GM23338 (cell line): ENCODE data around the gene SNAPC3. TPM values are rescaled to one million over a fixed set of nuclear protein-coding genes. Genes with fewer than 3 reads are reported as not detected.

Experiments
- ATAC-seq: fragments of 200-7000 bp; cut with Tn5 transposase; 3 replicates; pipeline ENCODE4 v1.9.1; 2020
- DNase-seq: peaks from one replicate; pipeline ENCODE4 v3.0.0-alpha.2; 2015; ENCODE audit warnings: low spot score
- H2AFZ ChIP-seq: fragments of 200-600 bp; sonication (generic); 2 replicates; pipeline ENCODE4 v1.8.0; 2016; ENCODE audit warnings: antibody characterized with exemption, mild to moderate bottlenecking, moderate library complexity
- H3F3A ChIP-seq: fragments of 200-600 bp; sonication (generic); replicated peaks from 2 replicates; pipeline ENCODE4 v1.8.0; 2017; ENCODE audit warnings: antibody characterized with exemption, mixed run types, low read depth
- H3K27ac ChIP-seq: fragments of 200-600 bp; sonication (generic); 2 replicates; pipeline ENCODE4 v1.6.1; 2016; ENCODE audit warnings: low read depth
- H3K27me3 ChIP-seq: fragments of 200-600 bp; sonication (generic); 2 replicates; pipeline ENCODE4 v1.8.0; 2016; ENCODE audit warnings: mild to moderate bottlenecking, mixed run types, moderate library complexity; ENCODE audit not compliant: insufficient read depth
- H3K36me3 ChIP-seq: fragments of 200-600 bp; sonication (generic); 2 replicates; pipeline ENCODE4 v1.8.0; 2016; ENCODE audit warnings: mild to moderate bottlenecking; ENCODE audit not compliant: insufficient read depth
- H3K4me1 ChIP-seq: fragments of 200-600 bp; sonication (generic); 2 replicates; pipeline ENCODE4 v1.8.0; 2016; ENCODE audit warnings: mild to moderate bottlenecking, moderate library complexity; ENCODE audit not compliant: insufficient read depth
- H3K4me2 ChIP-seq: fragments of 200-600 bp; sonication (generic); 2 replicates; pipeline ENCODE4 v1.7.1; 2017; ENCODE audit warnings: mixed run types
- H3K4me3 ChIP-seq: fragments of 200-600 bp; sonication (generic); 2 replicates; pipeline ENCODE4 v1.6.1; 2016; ENCODE audit warnings: mixed run types
- H3K79me2 ChIP-seq: fragments of 200-600 bp; sonication (generic); replicated peaks from 2 replicates; pipeline ENCODE4 v1.8.0; 2017; ENCODE audit warnings: mild to moderate bottlenecking; ENCODE audit not compliant: insufficient read depth
- H3K9me2 ChIP-seq: fragments of 200-600 bp; sonication (generic); 2 replicates; pipeline ENCODE4 v1.8.0; 2017; ENCODE audit not compliant: insufficient read depth
- H4K20me1 ChIP-seq: fragments of 200-600 bp; sonication (generic); replicated peaks from 2 replicates; pipeline ENCODE4 v1.8.0; 2017; ENCODE audit warnings: mild to moderate bottlenecking; ENCODE audit not compliant: insufficient read depth
- H3K27ac Mint-ChIP-seq: 2 replicates; pipeline ENCODE4 v1.8.0; 2020; ENCODE audit warnings: inconsistent platforms, mild to moderate bottlenecking, moderate library complexity, mixed read lengths
- H3K27me3 Mint-ChIP-seq: 3 replicates; pipeline ENCODE4 v1.8.0; 2022; ENCODE audit warnings: low read depth, mild to moderate bottlenecking, moderate library complexity, mixed read lengths, inconsistent platforms; ENCODE audit not compliant: insufficient read depth, poor library complexity
- H3K36me3 Mint-ChIP-seq: 3 replicates; pipeline ENCODE4 v1.8.0; 2021; ENCODE audit warnings: low read depth, mild to moderate bottlenecking, inconsistent platforms, moderate library complexity, mixed read lengths
- H3K4me1 Mint-ChIP-seq: 3 replicates; pipeline ENCODE4 v1.8.0; 2020; ENCODE audit warnings: mild to moderate bottlenecking, inconsistent platforms, mixed read lengths
- H3K4me3 Mint-ChIP-seq: 3 replicates; pipeline ENCODE4 v1.8.0; 2021; ENCODE audit warnings: moderate library complexity, mild to moderate bottlenecking, inconsistent platforms, mixed read lengths
- H3K9me3 Mint-ChIP-seq: 3 replicates; pipeline ENCODE4 v1.8.0; 2020; ENCODE audit warnings: moderate library complexity, mild to moderate bottlenecking, inconsistent platforms, mixed read lengths
- CREB1 ChIP-seq: fragments of 250-450 bp; sonication (Bioruptor Pico); IDR thresholded peaks from 2 replicates; pipeline ENCODE4 v1.5.0; 2020; ENCODE audit warnings: low read depth, mild to moderate bottlenecking, moderate library complexity
- EZH2 ChIP-seq: fragments of 200-600 bp; sonication (generic); IDR thresholded peaks from one replicate; pipeline ENCODE4 v1.8.0; 2017; ENCODE audit warnings: antibody characterized with exemption, mild to moderate bottlenecking, low read depth; ENCODE audit not compliant: unreplicated experiment
- EZH2phosphoT487 ChIP-seq: fragments of 200-600 bp; sonication (generic); IDR thresholded peaks from one replicate; pipeline ENCODE4 v1.8.1; 2018; ENCODE audit warnings: antibody characterized with exemption; ENCODE audit not compliant: unreplicated experiment
- JUNB ChIP-seq: IDR thresholded peaks from one replicate; pipeline ENCODE4 v1.6.1; 2016; ENCODE audit warnings: antibody characterized with exemption; ENCODE audit not compliant: unreplicated experiment
- NANOG ChIP-seq: IDR thresholded peaks from 2 replicates; pipeline ENCODE4 v1.6.1; 2016; ENCODE audit warnings: antibody characterized with exemption, borderline replicate concordance
- POLR2AphosphoS5 ChIP-seq: IDR thresholded peaks from 2 replicates; pipeline ENCODE4 v1.6.1; 2016; ENCODE audit warnings: antibody characterized with exemption, low read depth
- STAT1 ChIP-seq: IDR thresholded peaks from one replicate; pipeline ENCODE4 v1.6.1; 2016; ENCODE audit warnings: antibody characterized with exemption; ENCODE audit not compliant: unreplicated experiment
- ZNF114 ChIP-seq: fragments of 250-450 bp; sonication (Bioruptor Pico); IDR thresholded peaks from 2 replicates; pipeline ENCODE4 v1.5.0; 2020; ENCODE audit warnings: mild to moderate bottlenecking, moderate library complexity
- ZNF331 ChIP-seq: fragments of 250-450 bp; sonication (Bioruptor Pico); IDR thresholded peaks from 2 replicates; pipeline ENCODE4 v1.5.0; 2020; ENCODE audit warnings: low read depth, mild to moderate bottlenecking, moderate library complexity
- polyA plus RNA-seq: library from polyadenylated mRNA; unstranded; fragments of >200 nt; fragmentation: Nextera tagmentation; extraction: Ambion mirVana; gene quantifications from 2 replicates; pipeline ENCODE4 v1.2.1, GENCODE V29; 2016
- total RNA-seq: library from RNA; depleted of rRNA; stranded (reverse); fragments of >200 nt; shearing (Covaris generic); gene quantifications from 2 replicates; pipeline ENCODE4 v1.2.3, GENCODE V29; 2014
- TF ChIP-seq, protein P1 (sequence below): IDR thresholded peaks from one replicate; pipeline ENCODE4 v1.6.1; 2018; ENCODE audit warnings: antibody characterized with exemption; ENCODE audit not compliant: unreplicated experiment
- TF ChIP-seq, protein P2 (sequence below): fragments of 250-450 bp; sonication (Bioruptor Pico); IDR thresholded peaks from 2 replicates; pipeline ENCODE4 v1.5.0; 2020; ENCODE audit warnings: mild to moderate bottlenecking, moderate library complexity
- TF ChIP-seq, protein P3 (sequence below), 2 experiments: fragments of 200-600 bp in 1 of 2; sonication (generic) in 1 of 2; conservative IDR thresholded peaks; 2 replicates each; pipeline versions ENCODE4 v1.5.1 to v1.6.1; 2016 to 2017; ENCODE audit warnings: antibody characterized with exemption in 2 of 2, low read depth in 2 of 2, mild to moderate bottlenecking in 2 of 2, moderate library complexity in 1 of 2
- TF ChIP-seq, protein P4 (sequence below): IDR thresholded peaks from 2 replicates; pipeline ENCODE4 v1.6.1; 2016; ENCODE audit warnings: antibody characterized with exemption

SNAPC3 gene
- total and polyA plus RNA-seq, 2 experiments from 2014 or later = 20.9 to 35.2 TPM

DNA sequence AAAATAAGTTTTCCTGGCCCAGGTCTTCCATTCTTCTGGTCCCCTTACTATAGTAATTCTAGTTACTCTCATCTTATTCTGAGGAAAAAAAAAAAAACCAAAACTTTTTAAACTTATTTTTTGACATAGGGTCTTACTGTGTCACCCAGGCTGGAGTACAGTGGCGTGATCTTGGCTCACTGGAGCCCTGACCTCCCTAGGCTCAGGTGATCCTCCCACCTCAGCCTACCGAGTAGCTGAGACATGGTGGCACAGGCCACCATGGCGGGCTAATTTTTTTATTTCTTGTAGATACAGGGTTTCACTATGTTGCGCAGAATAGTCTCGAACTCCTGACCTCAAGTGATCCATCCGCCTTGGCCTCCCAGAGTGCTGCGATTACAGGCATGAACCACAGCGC, 38.4 kb downstream of the SNAPC3 start:
- H3K36me3 Mint-ChIP-seq = peaks cover 74% of the 10 kb centered on the region; the same call in 2 of the 3 replicates
- H3K4me3 Mint-ChIP-seq = no peak overlapping the region
- no peak overlapping the region for H3K27ac Mint-ChIP-seq
- no peak overlapping the region for H3K4me3 ChIP-seq
- H3K9me3 Mint-ChIP-seq = no peaks in the 10 kb centered on the region
- no peaks in the 10 kb centered on the region for H3K4me1 ChIP-seq
- H3K79me2 ChIP-seq = no peaks in the 10 kb centered on the region
- H2AFZ ChIP-seq = no peak overlapping the region
- peak overlapping the region; percentile 15; the same call in 1 of the 2 replicates for H3K27ac ChIP-seq
- no peaks in the 10 kb centered on the region for H3K27me3 ChIP-seq
- TF ChIP-seq, protein P1, sequence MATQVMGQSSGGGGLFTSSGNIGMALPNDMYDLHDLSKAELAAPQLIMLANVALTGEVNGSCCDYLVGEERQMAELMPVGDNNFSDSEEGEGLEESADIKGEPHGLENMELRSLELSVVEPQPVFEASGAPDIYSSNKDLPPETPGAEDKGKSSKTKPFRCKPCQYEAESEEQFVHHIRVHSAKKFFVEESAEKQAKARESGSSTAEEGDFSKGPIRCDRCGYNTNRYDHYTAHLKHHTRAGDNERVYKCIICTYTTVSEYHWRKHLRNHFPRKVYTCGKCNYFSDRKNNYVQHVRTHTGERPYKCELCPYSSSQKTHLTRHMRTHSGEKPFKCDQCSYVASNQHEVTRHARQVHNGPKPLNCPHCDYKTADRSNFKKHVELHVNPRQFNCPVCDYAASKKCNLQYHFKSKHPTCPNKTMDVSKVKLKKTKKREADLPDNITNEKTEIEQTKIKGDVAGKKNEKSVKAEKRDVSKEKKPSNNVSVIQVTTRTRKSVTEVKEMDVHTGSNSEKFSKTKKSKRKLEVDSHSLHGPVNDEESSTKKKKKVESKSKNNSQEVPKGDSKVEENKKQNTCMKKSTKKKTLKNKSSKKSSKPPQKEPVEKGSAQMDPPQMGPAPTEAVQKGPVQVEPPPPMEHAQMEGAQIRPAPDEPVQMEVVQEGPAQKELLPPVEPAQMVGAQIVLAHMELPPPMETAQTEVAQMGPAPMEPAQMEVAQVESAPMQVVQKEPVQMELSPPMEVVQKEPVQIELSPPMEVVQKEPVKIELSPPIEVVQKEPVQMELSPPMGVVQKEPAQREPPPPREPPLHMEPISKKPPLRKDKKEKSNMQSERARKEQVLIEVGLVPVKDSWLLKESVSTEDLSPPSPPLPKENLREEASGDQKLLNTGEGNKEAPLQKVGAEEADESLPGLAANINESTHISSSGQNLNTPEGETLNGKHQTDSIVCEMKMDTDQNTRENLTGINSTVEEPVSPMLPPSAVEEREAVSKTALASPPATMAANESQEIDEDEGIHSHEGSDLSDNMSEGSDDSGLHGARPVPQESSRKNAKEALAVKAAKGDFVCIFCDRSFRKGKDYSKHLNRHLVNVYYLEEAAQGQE = no peak
- no peak for TF ChIP-seq EZH2
- no peak for TF ChIP-seq POLR2AphosphoS5
- TF ChIP-seq, protein P2, sequence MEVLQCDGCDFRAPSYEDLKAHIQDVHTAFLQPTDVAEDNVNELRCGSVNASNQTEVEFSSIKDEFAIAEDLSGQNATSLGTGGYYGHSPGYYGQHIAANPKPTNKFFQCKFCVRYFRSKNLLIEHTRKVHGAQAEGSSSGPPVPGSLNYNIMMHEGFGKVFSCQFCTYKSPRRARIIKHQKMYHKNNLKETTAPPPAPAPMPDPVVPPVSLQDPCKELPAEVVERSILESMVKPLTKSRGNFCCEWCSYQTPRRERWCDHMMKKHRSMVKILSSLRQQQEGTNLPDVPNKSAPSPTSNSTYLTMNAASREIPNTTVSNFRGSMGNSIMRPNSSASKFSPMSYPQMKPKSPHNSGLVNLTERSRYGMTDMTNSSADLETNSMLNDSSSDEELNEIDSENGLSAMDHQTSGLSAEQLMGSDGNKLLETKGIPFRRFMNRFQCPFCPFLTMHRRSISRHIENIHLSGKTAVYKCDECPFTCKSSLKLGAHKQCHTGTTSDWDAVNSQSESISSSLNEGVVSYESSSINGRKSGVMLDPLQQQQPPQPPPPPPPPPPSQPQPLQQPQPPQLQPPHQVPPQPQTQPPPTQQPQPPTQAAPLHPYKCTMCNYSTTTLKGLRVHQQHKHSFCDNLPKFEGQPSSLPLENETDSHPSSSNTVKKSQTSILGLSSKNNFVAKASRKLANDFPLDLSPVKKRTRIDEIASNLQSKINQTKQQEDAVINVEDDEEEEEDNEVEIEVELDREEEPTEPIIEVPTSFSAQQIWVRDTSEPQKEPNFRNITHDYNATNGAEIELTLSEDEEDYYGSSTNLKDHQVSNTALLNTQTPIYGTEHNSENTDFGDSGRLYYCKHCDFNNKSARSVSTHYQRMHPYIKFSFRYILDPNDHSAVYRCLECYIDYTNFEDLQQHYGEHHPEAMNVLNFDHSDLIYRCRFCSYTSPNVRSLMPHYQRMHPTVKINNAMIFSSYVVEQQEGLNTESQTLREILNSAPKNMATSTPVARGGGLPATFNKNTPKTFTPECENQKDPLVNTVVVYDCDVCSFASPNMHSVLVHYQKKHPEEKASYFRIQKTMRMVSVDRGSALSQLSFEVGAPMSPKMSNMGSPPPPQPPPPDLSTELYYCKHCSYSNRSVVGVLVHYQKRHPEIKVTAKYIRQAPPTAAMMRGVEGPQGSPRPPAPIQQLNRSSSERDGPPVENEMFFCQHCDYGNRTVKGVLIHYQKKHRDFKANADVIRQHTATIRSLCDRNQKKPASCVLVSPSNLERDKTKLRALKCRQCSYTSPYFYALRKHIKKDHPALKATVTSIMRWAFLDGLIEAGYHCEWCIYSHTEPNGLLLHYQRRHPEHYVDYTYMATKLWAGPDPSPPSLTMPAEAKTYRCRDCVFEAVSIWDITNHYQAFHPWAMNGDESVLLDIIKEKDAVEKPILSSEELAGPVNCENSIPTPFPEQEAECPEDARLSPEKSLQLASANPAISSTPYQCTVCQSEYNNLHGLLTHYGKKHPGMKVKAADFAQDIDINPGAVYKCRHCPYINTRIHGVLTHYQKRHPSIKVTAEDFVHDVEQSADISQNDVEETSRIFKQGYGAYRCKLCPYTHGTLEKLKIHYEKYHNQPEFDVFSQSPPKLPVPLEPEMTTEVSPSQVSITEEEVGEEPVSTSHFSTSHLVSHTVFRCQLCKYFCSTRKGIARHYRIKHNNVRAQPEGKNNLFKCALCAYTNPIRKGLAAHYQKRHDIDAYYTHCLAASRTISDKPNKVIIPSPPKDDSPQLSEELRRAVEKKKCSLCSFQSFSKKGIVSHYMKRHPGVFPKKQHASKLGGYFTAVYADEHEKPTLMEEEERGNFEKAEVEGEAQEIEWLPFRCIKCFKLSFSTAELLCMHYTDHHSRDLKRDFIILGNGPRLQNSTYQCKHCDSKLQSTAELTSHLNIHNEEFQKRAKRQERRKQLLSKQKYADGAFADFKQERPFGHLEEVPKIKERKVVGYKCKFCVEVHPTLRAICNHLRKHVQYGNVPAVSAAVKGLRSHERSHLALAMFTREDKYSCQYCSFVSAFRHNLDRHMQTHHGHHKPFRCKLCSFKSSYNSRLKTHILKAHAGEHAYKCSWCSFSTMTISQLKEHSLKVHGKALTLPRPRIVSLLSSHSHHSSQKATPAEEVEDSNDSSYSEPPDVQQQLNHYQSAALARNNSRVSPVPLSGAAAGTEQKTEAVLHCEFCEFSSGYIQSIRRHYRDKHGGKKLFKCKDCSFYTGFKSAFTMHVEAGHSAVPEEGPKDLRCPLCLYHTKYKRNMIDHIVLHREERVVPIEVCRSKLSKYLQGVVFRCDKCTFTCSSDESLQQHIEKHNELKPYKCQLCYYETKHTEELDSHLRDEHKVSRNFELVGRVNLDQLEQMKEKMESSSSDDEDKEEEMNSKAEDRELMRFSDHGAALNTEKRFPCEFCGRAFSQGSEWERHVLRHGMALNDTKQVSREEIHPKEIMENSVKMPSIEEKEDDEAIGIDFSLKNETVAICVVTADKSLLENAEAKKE (CRISPR knock-in tag) = no peak
- no peak for TF ChIP-seq STAT1
- no peak for TF ChIP-seq EZH2phosphoT487
- no peak for TF ChIP-seq ZNF331 (CRISPR knock-in tag)
- TF ChIP-seq JUNB = no peak
- no peak for TF ChIP-seq NANOG
- TF ChIP-seq, protein P3, sequence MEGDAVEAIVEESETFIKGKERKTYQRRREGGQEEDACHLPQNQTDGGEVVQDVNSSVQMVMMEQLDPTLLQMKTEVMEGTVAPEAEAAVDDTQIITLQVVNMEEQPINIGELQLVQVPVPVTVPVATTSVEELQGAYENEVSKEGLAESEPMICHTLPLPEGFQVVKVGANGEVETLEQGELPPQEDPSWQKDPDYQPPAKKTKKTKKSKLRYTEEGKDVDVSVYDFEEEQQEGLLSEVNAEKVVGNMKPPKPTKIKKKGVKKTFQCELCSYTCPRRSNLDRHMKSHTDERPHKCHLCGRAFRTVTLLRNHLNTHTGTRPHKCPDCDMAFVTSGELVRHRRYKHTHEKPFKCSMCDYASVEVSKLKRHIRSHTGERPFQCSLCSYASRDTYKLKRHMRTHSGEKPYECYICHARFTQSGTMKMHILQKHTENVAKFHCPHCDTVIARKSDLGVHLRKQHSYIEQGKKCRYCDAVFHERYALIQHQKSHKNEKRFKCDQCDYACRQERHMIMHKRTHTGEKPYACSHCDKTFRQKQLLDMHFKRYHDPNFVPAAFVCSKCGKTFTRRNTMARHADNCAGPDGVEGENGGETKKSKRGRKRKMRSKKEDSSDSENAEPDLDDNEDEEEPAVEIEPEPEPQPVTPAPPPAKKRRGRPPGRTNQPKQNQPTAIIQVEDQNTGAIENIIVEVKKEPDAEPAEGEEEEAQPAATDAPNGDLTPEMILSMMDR (conservative IDR thresholded peaks at IDR 0.05; ENCODE audit: low read depth in 2 of 2) = no peak
- TF ChIP-seq, protein P4, sequence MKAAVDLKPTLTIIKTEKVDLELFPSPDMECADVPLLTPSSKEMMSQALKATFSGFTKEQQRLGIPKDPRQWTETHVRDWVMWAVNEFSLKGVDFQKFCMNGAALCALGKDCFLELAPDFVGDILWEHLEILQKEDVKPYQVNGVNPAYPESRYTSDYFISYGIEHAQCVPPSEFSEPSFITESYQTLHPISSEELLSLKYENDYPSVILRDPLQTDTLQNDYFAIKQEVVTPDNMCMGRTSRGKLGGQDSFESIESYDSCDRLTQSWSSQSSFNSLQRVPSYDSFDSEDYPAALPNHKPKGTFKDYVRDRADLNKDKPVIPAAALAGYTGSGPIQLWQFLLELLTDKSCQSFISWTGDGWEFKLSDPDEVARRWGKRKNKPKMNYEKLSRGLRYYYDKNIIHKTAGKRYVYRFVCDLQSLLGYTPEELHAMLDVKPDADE = no peak
- no peak for TF ChIP-seq ZNF114
- no peak for TF ChIP-seq CREB1
- no peaks in the 10 kb centered on the region for H3K4me1 Mint-ChIP-seq
- peak; percentile 55 for ATAC-seq
- no peaks in the 10 kb centered on the region for H3K9me2 ChIP-seq
- peaks cover 50% of the 10 kb centered on the region; the same call in 1 of the 2 replicates for H3K36me3 ChIP-seq
- H4K20me1 ChIP-seq = no peaks in the 10 kb centered on the region
- peaks cover 8% of the 10 kb centered on the region for H3K27me3 Mint-ChIP-seq
- no peak for DNase-seq
- H3K4me2 ChIP-seq = no peak overlapping the region
- peaks cover 33% of the 10 kb centered on the region for H3F3A ChIP-seq
